ENCODE measurements around the gene STXBP1.

DNA sequence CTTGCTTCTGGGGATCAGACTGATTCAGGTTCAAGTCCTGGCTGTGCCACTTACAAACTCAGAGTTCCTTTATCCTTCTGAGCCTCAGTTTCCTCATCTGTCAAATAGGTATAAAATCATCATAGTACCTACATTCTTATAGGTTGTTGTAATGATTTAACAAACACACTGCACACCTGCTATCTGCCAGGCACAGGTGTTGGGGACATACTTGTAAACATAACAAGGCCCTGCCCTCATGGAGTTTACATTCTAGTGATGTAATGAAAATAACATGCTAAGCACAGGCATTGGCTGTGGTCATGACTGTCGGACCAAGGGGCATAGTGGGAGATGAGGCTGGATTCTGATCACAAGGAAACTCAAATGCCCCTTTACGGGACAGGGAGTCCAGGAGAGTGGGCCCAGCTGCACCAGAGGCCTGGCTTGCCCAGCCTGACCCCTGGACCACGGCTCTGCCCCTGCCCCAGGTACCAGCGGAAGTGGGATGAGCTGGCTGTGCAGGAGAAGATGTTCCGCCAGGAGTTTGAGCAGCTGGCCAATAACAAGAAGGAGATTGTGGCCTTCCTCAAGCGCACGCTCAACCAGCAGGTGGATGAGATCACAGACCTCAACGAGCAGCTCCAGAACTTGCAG, 97.0 kb downstream of the STXBP1 start:
- TF ChIP-seq, protein P1, sequence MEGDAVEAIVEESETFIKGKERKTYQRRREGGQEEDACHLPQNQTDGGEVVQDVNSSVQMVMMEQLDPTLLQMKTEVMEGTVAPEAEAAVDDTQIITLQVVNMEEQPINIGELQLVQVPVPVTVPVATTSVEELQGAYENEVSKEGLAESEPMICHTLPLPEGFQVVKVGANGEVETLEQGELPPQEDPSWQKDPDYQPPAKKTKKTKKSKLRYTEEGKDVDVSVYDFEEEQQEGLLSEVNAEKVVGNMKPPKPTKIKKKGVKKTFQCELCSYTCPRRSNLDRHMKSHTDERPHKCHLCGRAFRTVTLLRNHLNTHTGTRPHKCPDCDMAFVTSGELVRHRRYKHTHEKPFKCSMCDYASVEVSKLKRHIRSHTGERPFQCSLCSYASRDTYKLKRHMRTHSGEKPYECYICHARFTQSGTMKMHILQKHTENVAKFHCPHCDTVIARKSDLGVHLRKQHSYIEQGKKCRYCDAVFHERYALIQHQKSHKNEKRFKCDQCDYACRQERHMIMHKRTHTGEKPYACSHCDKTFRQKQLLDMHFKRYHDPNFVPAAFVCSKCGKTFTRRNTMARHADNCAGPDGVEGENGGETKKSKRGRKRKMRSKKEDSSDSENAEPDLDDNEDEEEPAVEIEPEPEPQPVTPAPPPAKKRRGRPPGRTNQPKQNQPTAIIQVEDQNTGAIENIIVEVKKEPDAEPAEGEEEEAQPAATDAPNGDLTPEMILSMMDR (IDR thresholded peaks at IDR 0.05; ENCODE audit: insufficient read depth, low read length, poor library complexity, severe bottlenecking) = no peak
- no peak for TF ChIP-seq EZH2phosphoT487 (conservative IDR thresholded peaks at IDR 0.05; ENCODE audit: low read length)
